Measurements from ENCODE around the gene CBX6. TPM values are rescaled to one million over a fixed set of nuclear protein-coding genes. Genes with fewer than 3 reads are reported as not detected.
"Not testable (repeated sequence)": the region's sequence is repeated elsewhere in the genome, so short reads cannot be mapped to it uniquely, and the experiment has no call there.

The CBX6 gene
- total and polyA plus RNA-seq, 2 of the 8 experiments (the other 6 are each of a cell fraction or from before 2014, with no cell fraction given) = 10.6 to 27.5 TPM

GRCh38 chr22:38904052-38904617, 32.1 kb upstream of the CBX6 start:
- H3K4me1 ChIP-seq (replicated peaks in 1 of 4; ENCODE audit: control insufficient read depth in 3 of 4, insufficient read depth in 4 of 4, low read length in 3 of 4); H3K4me2 ChIP-seq (ENCODE audit: insufficient read depth in 1 of 2, low read depth in 2 of 2, low read length in 2 of 2); H3K27me3 ChIP-seq (replicated peaks in 1 of 4; ENCODE audit: control insufficient read depth in 3 of 4, extremely low read depth in 1 of 4, insufficient read depth in 3 of 4, low read length in 3 of 4); H4K91ac ChIP-seq (replicated peaks; ENCODE audit: insufficient read length, low read length); H4K5ac ChIP-seq (ENCODE audit: insufficient read length, low read depth, low read length); H3K36me3 ChIP-seq (ENCODE audit: control insufficient read depth in 2 of 4, insufficient read depth in 4 of 4, low read length in 3 of 4); H3K4me3 ChIP-seq (ENCODE audit: extremely low read depth in 1 of 4, insufficient read depth in 2 of 4, low read depth in 3 of 4, low read length in 4 of 4); H3K23me2 ChIP-seq (ENCODE audit: low read depth, low read length); H3K4ac ChIP-seq (replicated peaks; ENCODE audit: insufficient read length, low read depth, low read length); H2BK20ac ChIP-seq (ENCODE audit: low read length); H4K20me1 ChIP-seq (replicated peaks in 1 of 2; ENCODE audit: control insufficient read depth in 1 of 2, insufficient read depth in 2 of 2, low read length in 2 of 2); H3K27ac ChIP-seq (ENCODE audit: low read depth, low read length); POLR2A ChIA-PET (ENCODE audit: partially characterized antibody); H3K18ac ChIP-seq (ENCODE audit: extremely low read depth, low read length); H3K14ac ChIP-seq (ENCODE audit: insufficient read length); H2AFZ ChIP-seq (ENCODE audit: low read length); H3K23ac ChIP-seq (ENCODE audit: insufficient read length); H2AK5ac ChIP-seq (ENCODE audit: low read depth, low read length); H2BK5ac ChIP-seq (ENCODE audit: low read depth, low read length); H3K79me1 ChIP-seq (ENCODE audit: low read depth, low read length); H4K8ac ChIP-seq (ENCODE audit: extremely low read depth, insufficient read depth, low read length); H3K9ac ChIP-seq (replicated peaks in 1 of 4; ENCODE audit: extremely low read depth in 1 of 4, low read depth in 3 of 4, low read length in 3 of 4); FAIRE-seq; H2BK15ac ChIP-seq (ENCODE audit: low read length); H2BK120ac ChIP-seq (replicated peaks; ENCODE audit: low read depth, low read length); H3K79me2 ChIP-seq (ENCODE audit: control insufficient read depth in 1 of 2, insufficient read depth in 2 of 2, low read length in 2 of 2); H2BK12ac ChIP-seq (ENCODE audit: low read depth, low read length); DNase-seq (ENCODE audit: low read depth in 1 of 2, low spot score in 2 of 2); H3K56ac ChIP-seq (replicated peaks; ENCODE audit: insufficient read length, low read depth, low read length): not testable (repeated sequence)
- 46% methylated on average over 5 of the region's 5 CpGs; no CpG with 5 or more reads in 1 of the 2 experiments for WGBS, 2 experiments (ENCODE audit: extremely low coverage in 1 of 2, insufficient coverage in 1 of 2, insufficient read length in 1 of 2, insufficient replicate concordance in 2 of 2, low coverage in 1 of 2, low lambda C conversion rate in 2 of 2, missing lambda C conversion rate in 1 of 2)
- peaks cover 12 to 14% of the 10 kb centered on the region in 2 experiments for H3K9me3 ChIP-seq (ENCODE audit: insufficient read depth in 2 of 2, low read depth in 1 of 2, low read length in 1 of 2)
- CTCF ChIA-PET (ENCODE audit: partially characterized antibody) = interaction anchor here (1.3 kb wide), 1 partner anchor 43 kb away, joined by 3 read pairs; no protein-coding TSS in a partner anchor
